ENCODE results near the gene OPRM1.

OPRM1 gene

GRCh38 chr6:154219250-154219649 lies 180.2 kb downstream of the OPRM1 start:
- Histone ChIP-seq H2BK120ac (ENCODE audit: low read depth, low read length) (no peak overlapping the region), H3K23ac (ENCODE audit: low read length in 2 of 2) (no peak overlapping the region), H3K4ac (ENCODE audit: low read depth in 1 of 2, low read length in 2 of 2) (no peak overlapping the region), H2AFZ (ENCODE audit: low read depth, low read length) (no peak overlapping the region), H3K18ac (ENCODE audit: low read depth in 1 of 2, low read length in 2 of 2) (peak overlapping the region in 1 of 2 experiments; percentile 34), H2BK15ac (ENCODE audit: low read depth, poor library complexity, severe bottlenecking) (no peak overlapping the region), H4K8ac (ENCODE audit: low read length) (no peak overlapping the region), H3K36me3 (ENCODE audit: control insufficient read depth in 1 of 2, insufficient read depth in 2 of 2, low read depth in 1 of 2, low read length in 2 of 2) (no peaks in the 10 kb centered on the region), H3K4me2 (ENCODE audit: low read length, poor library complexity, severe bottlenecking) (no peak overlapping the region), H3K79me1 (replicated peaks; ENCODE audit: low read length, poor library complexity, severe bottlenecking) (no peaks in the 10 kb centered on the region), H3K9me3 (ENCODE audit: control insufficient read depth, low read length) (no peaks in the 10 kb centered on the region), H3K14ac (ENCODE audit: low read length in 2 of 2) (no peak overlapping the region), H3K4me3 (ENCODE audit: insufficient read depth in 1 of 2, low read depth in 1 of 2, low read length in 2 of 2) (no peak overlapping the region), H3K9ac (ENCODE audit: low read length) (no peak overlapping the region), H3K4me1 (ENCODE audit: control insufficient read depth, insufficient read depth, low read depth, low read length) (no peaks in the 10 kb centered on the region), H2BK12ac (ENCODE audit: low read length in 2 of 2) (no peak overlapping the region), H2BK5ac (ENCODE audit: low read depth, low read length, poor library complexity, severe bottlenecking) (no peak overlapping the region), H3K27me3 (ENCODE audit: control insufficient read depth in 1 of 2, insufficient read depth in 1 of 2, low read length in 2 of 2) (peaks cover 0 to 5% of the 10 kb centered on the region in 2 experiments), H4K91ac (ENCODE audit: low read length) (no peak overlapping the region), H2AK5ac (ENCODE audit: low read length, severe bottlenecking) (no peak overlapping the region), H3K27ac (ENCODE audit: low read length, poor library complexity, severe bottlenecking) (no peak overlapping the region)
- no peak for DNase-seq
- 89% methylated on average over 4 of the region's 6 CpGs for WGBS

- H3K9ac ChIP-seq (ENCODE audit: low read length), result no peak overlapping the region
These were observed 183.7 kb downstream of the OPRM1 start for GRCh38 chr6:154222716-154223115.

GRCh38 chr6:154223296-154223695 lies 184.3 kb downstream of the OPRM1 start:
- H2BK120ac ChIP-seq (ENCODE audit: low read depth, low read length), result no peak overlapping the region
- H2AFZ ChIP-seq (ENCODE audit: low read depth, low read length), result no peak overlapping the region
- H3K79me1 ChIP-seq (replicated peaks; ENCODE audit: low read length, poor library complexity, severe bottlenecking), result no peaks in the 10 kb centered on the region
- H3K9me3 ChIP-seq (ENCODE audit: control insufficient read depth, low read length), result no peaks in the 10 kb centered on the region
- DNase-seq, result no peak
- no peak overlapping the region for H2BK12ac ChIP-seq (ENCODE audit: low read length in 2 of 2)
- no peak overlapping the region for H3K4ac ChIP-seq (ENCODE audit: low read depth in 1 of 2, low read length in 2 of 2)
- H3K4me3 ChIP-seq (ENCODE audit: insufficient read depth in 1 of 2, low read depth in 1 of 2, low read length in 2 of 2), result no peak overlapping the region
- peaks cover 0 to 5% of the 10 kb centered on the region in 2 experiments for H3K27me3 ChIP-seq (ENCODE audit: control insufficient read depth in 1 of 2, insufficient read depth in 1 of 2, low read length in 2 of 2)
- no peak overlapping the region for H2BK5ac ChIP-seq (ENCODE audit: low read depth, low read length, poor library complexity, severe bottlenecking)
- H4K91ac ChIP-seq (ENCODE audit: low read length), result no peak overlapping the region
- no peak overlapping the region for H2BK15ac ChIP-seq (ENCODE audit: low read depth, poor library complexity, severe bottlenecking)
- H3K36me3 ChIP-seq (ENCODE audit: control insufficient read depth in 1 of 2, insufficient read depth in 2 of 2, low read depth in 1 of 2, low read length in 2 of 2), result no peaks in the 10 kb centered on the region
- H3K4me1 ChIP-seq (ENCODE audit: control insufficient read depth, insufficient read depth, low read depth, low read length), result no peaks in the 10 kb centered on the region
- no peak overlapping the region for H3K14ac ChIP-seq (ENCODE audit: low read length in 2 of 2)
- no peak overlapping the region for H2AK5ac ChIP-seq (ENCODE audit: low read length, severe bottlenecking)
- WGBS, result 96% methylated on average over 2 of the region's 2 CpGs
- H4K8ac ChIP-seq (ENCODE audit: low read length), result peak overlapping the region; percentile 24
- H3K27ac ChIP-seq (ENCODE audit: low read length, poor library complexity, severe bottlenecking), result no peak overlapping the region
- H3K18ac ChIP-seq (ENCODE audit: low read depth in 1 of 2, low read length in 2 of 2), result peak overlapping the region in 1 of 2 experiments; percentile 11
- no peak overlapping the region for H3K4me2 ChIP-seq (ENCODE audit: low read length, poor library complexity, severe bottlenecking)
- no peak overlapping the region for H3K23ac ChIP-seq (ENCODE audit: low read length in 2 of 2)
- no peak overlapping the region for H3K9ac ChIP-seq (ENCODE audit: low read length)

More at GRCh38 chr6:154222716-154223115, 183.7 kb downstream of the OPRM1 start:
- Histone ChIP-seq H3K36me3 (ENCODE audit: control insufficient read depth in 1 of 2, insufficient read depth in 2 of 2, low read depth in 1 of 2, low read length in 2 of 2) (no peaks in the 10 kb centered on the region), H2BK120ac (ENCODE audit: low read depth, low read length) (no peak overlapping the region), H3K4me1 (ENCODE audit: control insufficient read depth, insufficient read depth, low read depth, low read length) (no peaks in the 10 kb centered on the region), H3K14ac (ENCODE audit: low read length in 2 of 2) (no peak overlapping the region), H3K4ac (ENCODE audit: low read depth in 1 of 2, low read length in 2 of 2) (no peak overlapping the region), H2BK5ac (ENCODE audit: low read depth, low read length, poor library complexity, severe bottlenecking) (no peak overlapping the region), H3K18ac (ENCODE audit: low read depth in 1 of 2, low read length in 2 of 2) (no peak overlapping the region), H3K79me1 (replicated peaks; ENCODE audit: low read length, poor library complexity, severe bottlenecking) (no peaks in the 10 kb centered on the region), H2AFZ (ENCODE audit: low read depth, low read length) (no peak overlapping the region), H3K9me3 (ENCODE audit: control insufficient read depth, low read length) (no peaks in the 10 kb centered on the region), H4K91ac (ENCODE audit: low read length) (no peak overlapping the region), H3K4me2 (ENCODE audit: low read length, poor library complexity, severe bottlenecking) (no peak overlapping the region), H3K4me3 (ENCODE audit: insufficient read depth in 1 of 2, low read depth in 1 of 2, low read length in 2 of 2) (no peak overlapping the region), H3K27ac (ENCODE audit: low read length, poor library complexity, severe bottlenecking) (no peak overlapping the region), H3K27me3 (ENCODE audit: control insufficient read depth in 1 of 2, insufficient read depth in 1 of 2, low read length in 2 of 2) (peaks cover 0 to 5% of the 10 kb centered on the region in 2 experiments), H2BK15ac (ENCODE audit: low read depth, poor library complexity, severe bottlenecking) (no peak overlapping the region), H2BK12ac (ENCODE audit: low read length in 2 of 2) (no peak overlapping the region), H4K8ac (ENCODE audit: low read length) (no peak overlapping the region), H2AK5ac (ENCODE audit: low read length, severe bottlenecking) (no peak overlapping the region), H3K23ac (ENCODE audit: low read length in 2 of 2) (no peak overlapping the region)
- no peak for DNase-seq
- 86% methylated on average over 3 of the region's 6 CpGs for WGBS

- Histone ChIP-seq H2BK15ac (ENCODE audit: low read depth, poor library complexity, severe bottlenecking) (no peak overlapping the region), H2AFZ (ENCODE audit: low read depth, low read length) (no peak overlapping the region), H3K4me1 (ENCODE audit: control insufficient read depth, insufficient read depth, low read depth, low read length) (no peaks in the 10 kb centered on the region), H3K14ac (ENCODE audit: low read length in 2 of 2) (no peak overlapping the region), H3K27ac (ENCODE audit: low read length, poor library complexity, severe bottlenecking) (no peak overlapping the region), H3K79me1 (replicated peaks; ENCODE audit: low read length, poor library complexity, severe bottlenecking) (no peaks in the 10 kb centered on the region), H3K9ac (ENCODE audit: low read length) (no peak overlapping the region), H4K91ac (ENCODE audit: low read length) (no peak overlapping the region), H3K18ac (ENCODE audit: low read depth in 1 of 2, low read length in 2 of 2) (no peak overlapping the region), H3K4ac (ENCODE audit: low read depth in 1 of 2, low read length in 2 of 2) (no peak overlapping the region), H4K8ac (ENCODE audit: low read length) (no peak overlapping the region), H3K36me3 (ENCODE audit: control insufficient read depth in 1 of 2, insufficient read depth in 2 of 2, low read depth in 1 of 2, low read length in 2 of 2) (no peaks in the 10 kb centered on the region), H3K9me3 (ENCODE audit: control insufficient read depth, low read length) (no peaks in the 10 kb centered on the region), H2BK12ac (ENCODE audit: low read length in 2 of 2) (no peak overlapping the region), H2BK5ac (ENCODE audit: low read depth, low read length, poor library complexity, severe bottlenecking) (no peak overlapping the region), H3K27me3 (ENCODE audit: control insufficient read depth in 1 of 2, insufficient read depth in 1 of 2, low read length in 2 of 2) (no peaks in the 10 kb centered on the region), H3K4me3 (ENCODE audit: insufficient read depth in 1 of 2, low read depth in 1 of 2, low read length in 2 of 2) (no peak overlapping the region), H2AK5ac (ENCODE audit: low read length, severe bottlenecking) (no peak overlapping the region), H3K4me2 (ENCODE audit: low read length, poor library complexity, severe bottlenecking) (no peak overlapping the region), H2BK120ac (ENCODE audit: low read depth, low read length) (no peak overlapping the region), H3K23ac (ENCODE audit: low read length in 2 of 2) (no peak overlapping the region)
- WGBS, result 88% methylated on average over 3 of the region's 3 CpGs
- no peak for DNase-seq
These were observed 187.4 kb downstream of the OPRM1 start for GRCh38 chr6:154226461-154226860.
